ENCODE measurements around the gene CLDN15.

CLDN15 gene

DNA sequence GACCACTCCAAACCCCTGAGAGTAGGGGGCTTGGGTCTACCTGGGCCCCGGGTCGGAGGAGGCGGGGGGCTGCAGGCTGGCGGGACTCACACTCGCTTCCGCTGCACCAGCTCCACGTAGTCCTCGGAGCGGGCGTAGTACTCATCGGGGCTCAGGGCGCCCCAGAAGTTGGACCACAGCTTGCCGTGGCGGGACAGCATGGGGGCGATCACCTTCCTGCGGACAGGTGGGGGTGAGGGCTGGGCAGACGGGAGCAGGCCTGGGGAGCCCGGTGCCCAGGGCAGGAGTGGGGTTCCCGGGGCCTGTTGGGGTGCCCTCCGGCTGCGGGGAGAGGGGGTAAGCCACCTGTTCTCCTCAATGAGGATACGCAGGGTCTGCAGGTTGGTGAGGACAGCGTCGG is 26.1 kb downstream of the CLDN15 start:
- TF ChIP-seq, protein P1, sequence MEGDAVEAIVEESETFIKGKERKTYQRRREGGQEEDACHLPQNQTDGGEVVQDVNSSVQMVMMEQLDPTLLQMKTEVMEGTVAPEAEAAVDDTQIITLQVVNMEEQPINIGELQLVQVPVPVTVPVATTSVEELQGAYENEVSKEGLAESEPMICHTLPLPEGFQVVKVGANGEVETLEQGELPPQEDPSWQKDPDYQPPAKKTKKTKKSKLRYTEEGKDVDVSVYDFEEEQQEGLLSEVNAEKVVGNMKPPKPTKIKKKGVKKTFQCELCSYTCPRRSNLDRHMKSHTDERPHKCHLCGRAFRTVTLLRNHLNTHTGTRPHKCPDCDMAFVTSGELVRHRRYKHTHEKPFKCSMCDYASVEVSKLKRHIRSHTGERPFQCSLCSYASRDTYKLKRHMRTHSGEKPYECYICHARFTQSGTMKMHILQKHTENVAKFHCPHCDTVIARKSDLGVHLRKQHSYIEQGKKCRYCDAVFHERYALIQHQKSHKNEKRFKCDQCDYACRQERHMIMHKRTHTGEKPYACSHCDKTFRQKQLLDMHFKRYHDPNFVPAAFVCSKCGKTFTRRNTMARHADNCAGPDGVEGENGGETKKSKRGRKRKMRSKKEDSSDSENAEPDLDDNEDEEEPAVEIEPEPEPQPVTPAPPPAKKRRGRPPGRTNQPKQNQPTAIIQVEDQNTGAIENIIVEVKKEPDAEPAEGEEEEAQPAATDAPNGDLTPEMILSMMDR (IDR thresholded peaks at IDR 0.05): no peak

DNA sequence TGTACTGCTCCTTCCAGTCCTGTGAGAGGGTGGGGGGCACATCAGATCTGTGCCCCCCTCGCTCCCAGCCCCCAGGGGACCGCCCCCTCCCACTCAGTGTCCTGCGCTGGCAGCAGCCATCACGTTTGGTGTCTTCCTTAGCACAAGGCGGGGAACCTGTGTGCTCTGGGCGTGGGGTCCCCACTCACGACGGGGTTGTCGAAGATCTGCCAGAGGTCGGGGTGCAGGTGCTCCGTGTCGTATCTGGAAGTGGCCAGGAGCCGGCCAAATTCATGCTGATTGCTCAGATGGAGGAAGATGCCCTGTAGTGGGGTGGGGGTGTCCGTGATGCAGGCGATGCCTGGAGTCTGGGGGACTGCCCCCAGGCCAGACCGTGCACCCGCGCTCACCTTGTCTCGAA is 27.5 kb downstream of the CLDN15 start:
- TF ChIP-seq, protein P1 (IDR thresholded peaks at IDR 0.05): no peak

DNA sequence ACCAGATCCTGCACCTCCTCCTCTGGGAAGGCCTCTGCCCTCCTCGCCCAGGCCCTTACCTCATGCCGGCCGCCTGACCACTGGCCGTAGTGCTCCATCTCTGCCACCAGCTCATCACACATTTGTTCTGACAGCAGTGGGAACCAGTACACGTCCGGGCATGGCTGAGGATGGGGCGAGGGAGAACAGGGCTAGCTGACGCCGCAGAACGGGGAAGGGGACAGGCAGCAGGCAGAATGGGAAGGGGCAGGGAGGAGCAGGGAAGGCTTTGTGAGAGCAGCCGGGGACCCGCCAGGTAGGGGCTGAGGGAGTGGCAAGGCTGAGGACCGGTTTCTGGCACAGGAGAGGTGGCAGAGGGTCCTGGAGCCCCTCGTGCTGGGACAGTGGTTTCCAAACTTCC is 28.8 kb downstream of the CLDN15 start:
- TF ChIP-seq, protein P1 (IDR thresholded peaks at IDR 0.05): no peak

DNA sequence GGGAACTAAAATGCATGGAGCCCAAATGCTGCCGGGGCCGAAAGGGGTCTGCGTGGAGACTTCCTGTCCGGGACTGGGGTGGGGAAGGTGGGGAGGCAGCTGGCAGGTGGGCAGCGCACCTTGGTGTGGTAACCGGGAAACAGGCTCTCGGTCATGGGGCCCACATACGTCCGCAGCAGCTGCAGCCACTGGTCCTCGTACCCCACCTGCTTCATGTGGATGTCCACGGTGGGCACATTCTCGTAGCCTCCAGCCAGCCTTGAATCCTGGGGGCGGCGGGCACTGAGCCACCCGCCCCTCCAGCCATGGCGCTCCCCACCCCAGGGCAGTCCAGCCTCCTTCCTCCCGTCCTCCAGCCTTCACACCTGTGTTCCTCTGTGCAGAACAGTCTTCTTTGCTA is 30.1 kb downstream of the CLDN15 start:
- TF ChIP-seq, protein P1 (IDR thresholded peaks at IDR 0.05): no peak

DNA sequence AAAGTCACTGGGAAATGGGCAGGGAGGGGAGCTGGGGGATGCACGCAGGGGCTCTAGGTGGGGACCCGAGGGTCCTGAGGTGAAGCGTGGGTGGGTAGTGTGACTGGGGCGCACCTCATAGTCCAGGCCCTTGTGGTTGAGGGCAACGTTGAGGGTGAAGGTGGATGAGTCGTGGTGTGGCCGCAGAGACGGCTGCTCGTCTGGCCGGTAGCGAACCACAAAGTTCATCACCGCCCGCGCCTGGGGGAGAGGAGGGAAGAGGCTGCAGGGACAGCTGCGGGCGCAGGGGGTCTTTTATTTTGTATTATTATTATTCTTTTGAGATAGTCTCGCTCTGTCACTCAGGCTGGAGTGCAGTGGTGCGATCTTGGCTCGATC is 30.9 kb downstream of the CLDN15 start:
- TF ChIP-seq, protein P1 (IDR thresholded peaks at IDR 0.05): no peak

DNA sequence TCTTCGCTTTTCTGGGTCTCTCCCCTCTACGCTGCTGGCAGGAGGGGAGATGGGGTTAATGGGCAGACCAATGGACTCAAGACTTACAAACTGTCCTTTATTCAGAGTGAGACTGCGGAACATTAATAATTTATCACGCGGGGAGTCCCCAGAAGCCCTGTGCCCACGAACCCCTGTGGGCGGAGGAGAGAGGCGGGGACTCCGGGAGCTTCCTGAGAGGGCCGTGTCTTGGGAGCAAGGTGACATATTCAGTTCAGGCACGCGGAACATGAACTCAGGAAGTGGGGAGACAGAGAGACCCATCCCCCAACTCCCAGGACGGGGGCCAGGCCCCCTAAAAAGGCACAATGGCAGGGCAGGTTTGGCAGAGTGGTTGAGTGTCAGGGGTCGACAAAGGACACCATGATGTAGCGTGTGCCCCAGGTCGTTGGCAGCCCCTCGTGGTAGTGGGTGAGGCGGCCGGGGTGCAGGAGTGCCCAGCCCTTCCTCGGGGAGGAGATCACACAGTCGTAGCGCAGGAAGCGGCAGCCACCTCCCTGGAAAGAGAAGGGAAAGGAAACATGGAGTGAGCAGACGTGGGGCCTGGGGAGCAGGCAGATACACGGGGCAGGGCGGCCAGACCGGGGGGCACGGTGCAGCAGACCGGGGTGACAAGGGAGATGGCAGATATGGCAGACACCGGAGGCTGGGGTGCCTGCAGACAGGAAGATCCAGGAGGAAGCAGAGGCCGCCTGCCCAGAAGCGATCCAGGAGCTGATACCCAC is 31.5 kb downstream of the CLDN15 start:
- TF ChIP-seq, protein P1 (IDR thresholded peaks at IDR 0.05): no peak

DNA sequence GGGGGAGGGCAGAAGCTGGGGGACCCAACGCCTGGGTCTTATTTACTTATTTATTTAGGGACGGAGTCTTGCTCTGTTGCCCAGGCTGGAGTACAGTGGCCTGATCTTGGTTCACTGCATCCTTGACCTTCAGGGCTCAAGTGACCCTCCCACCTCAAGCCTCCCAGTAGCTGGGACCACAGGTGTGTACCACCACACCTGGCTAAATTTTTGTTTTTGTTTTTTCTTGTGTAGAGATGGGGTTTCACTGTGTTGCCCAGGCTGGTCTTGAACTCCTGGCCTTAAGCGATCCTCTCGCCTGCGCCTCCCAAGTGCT is 35.0 kb downstream of the CLDN15 start:
- TF ChIP-seq, protein P1 (IDR thresholded peaks at IDR 0.05): no peak

Data from LNCAP (cell line).